Activated CD8-positive, alpha-beta memory T cell treated with anti-CD3 and anti-CD28 coated beads for 4 hours (primary cell): ENCODE measurements around the gene DDX39B.
"Not testable (repeated sequence)": the region's sequence is repeated elsewhere in the genome, so short reads cannot be mapped to it uniquely, and the experiment has no call there.

Experiments used
- DNase-seq, 2 donors: peaks; one replicate each; pipeline ENCODE4 v3.0.0-alpha.2; 2020; ENCODE audit warnings: low read depth in 2 of 2

DDX39B gene

DNA sequence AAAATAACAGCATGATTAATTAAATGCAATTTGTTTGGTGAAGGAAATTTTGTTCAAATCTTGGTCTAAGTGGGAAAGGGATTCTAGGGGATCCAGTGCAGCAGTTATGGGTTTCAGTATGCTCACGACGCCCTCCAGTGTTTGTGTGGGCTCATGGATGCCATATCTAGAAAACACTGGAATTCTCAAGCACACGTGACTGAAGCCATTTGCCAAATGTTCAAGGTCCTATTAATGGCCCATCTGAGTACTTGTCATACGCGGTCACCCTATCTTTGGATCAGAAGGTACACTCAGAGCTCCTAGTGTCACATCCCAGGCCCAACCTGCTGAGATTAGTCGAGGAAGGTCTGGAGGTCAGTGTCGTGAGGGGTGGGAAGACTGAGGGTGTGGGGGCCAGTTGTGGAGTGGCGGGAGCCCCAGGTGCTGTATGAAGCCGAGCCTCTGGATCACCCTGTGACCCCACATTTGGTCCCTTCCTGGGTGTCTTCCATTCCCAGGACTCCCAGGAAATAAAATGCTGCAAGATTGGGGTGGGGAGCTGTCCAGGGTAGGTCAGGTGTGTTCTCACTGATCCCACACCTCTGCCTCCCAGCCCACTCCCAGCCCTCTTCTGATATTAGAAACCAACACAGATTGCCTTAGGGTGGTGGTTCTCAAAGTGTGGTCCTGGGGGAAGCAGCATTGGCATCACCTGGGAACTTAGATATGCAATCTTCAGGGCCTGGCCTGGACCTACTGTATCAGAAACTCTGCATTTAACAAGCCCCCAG lies 55.6 kb downstream of the DDX39B start:
- DNase-seq: not testable (repeated sequence)

DNA sequence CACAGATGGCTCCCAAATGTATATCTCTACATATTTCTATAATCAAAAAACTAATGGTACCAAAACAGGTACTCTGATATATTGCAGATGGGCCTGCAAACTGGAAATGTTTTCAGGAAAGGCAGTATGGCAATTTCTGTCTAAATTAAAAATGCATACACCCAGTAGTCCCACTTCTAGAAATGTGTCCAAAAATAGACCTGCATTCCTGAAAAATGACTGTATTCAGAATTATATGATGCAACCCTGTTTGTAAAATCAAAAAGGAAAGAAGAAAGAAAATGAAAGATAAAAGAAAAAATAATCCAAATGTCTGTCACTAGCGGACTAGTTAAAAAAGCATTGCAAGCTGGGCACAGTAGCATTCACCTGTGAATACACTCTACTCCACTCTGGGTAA lies 56.7 kb downstream of the DDX39B start:
- no peak for DNase-seq

DNA sequence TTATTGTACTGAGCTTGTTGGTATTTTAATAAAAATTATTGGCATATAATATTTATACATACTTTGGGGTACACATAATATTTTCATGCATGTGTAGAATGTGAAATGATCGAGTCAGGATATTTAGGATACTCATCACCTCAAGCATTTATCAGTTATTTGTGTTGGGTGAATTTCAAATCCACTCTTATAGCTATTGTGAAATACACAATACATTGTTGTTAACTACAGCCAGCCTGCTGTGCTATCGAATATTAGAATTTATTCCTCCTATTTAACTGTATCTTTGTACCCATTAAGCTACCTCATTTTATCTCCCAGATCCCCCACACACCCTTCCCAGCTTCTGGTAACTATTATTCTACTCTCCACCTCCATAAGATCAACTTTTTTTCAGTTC lies 58.4 kb downstream of the DDX39B start:
- DNase-seq: no peak

DNA sequence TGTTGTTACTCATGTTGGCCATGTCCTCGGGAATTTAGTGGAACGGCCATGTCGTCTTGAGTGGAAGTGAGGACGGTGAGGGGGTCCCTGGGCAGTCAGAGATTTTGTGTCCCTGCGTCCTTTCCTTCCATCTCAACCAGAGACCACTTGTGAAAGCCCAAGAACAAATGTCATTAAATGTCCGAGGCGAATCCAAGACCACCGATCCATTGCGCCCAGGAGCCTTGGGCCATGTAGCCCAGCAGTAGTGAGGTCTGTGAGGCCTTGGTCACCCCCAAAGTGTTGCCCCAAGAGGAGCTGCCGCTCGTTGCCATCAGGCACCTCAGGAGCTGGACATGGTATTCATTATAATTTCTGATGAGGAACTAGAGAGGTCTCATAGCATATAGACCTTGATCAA lies 61.2 kb downstream of the DDX39B start:
- no peak for DNase-seq
